GM21825 (cell line): ENCODE data around the gene PLPP1.
"Not testable (repeated sequence)": the region's sequence is repeated elsewhere in the genome, so short reads cannot be mapped to it uniquely, and the experiment has no call there.

ENCODE experiments used
- ATAC-seq: cut with Tn5 transposase; IDR thresholded peaks from one replicate; pipeline ENCODE4 v1.9.1; 2021; ENCODE audit warnings: mild to moderate bottlenecking, moderate library complexity; ENCODE audit not compliant: unreplicated experiment

PLPP1 gene

DNA sequence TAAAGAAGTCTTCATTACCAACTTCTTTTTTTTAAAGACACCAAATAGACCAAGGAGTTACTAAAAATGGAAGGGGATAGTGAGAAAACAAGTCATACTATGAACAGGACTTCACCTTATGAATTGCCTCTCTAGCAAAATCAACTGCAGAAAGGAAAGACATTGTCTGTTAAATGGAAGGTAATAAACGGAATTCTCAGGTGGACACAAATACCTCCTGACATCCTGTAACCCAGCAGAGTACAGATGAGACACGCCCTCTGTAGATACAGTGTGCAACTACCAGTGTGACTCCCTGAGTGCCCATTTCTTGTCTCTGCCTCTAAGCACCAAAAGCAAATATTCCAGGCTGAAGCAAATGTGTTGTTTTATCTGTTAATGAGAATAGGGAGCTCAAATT, 12.2 kb upstream of the PLPP1 start:
- ATAC-seq, result no peak

- no peak for ATAC-seq
Measured at GRCh38 chr5:55544341-55544740, 9.6 kb upstream of the PLPP1 start.

GRCh38 chr5:55541056-55541635, 6.4 kb upstream of the PLPP1 start:
- ATAC-seq, result no peak

- no peak for ATAC-seq
Measured at GRCh38 chr5:55540525-55540924, 5.8 kb upstream of the PLPP1 start.

DNA sequence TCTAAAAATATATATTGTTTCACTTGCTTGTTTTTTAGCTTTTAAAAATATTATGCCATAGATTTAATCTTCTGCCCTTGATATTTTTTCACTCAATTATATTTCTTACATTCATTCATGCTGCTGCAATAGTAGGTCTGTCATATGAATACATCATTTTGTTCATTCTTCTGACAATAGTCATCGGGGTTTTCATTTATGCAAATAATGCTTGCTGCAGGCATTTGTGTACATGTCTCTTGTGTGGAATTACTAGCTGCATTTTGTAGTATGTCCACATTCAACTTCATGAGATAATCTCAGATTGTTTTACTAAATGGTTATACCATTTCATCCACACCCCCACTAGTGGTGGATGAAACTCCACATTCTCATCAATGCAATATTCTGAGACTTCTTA, 5.3 kb upstream of the PLPP1 start:
- ATAC-seq, result no peak

DNA sequence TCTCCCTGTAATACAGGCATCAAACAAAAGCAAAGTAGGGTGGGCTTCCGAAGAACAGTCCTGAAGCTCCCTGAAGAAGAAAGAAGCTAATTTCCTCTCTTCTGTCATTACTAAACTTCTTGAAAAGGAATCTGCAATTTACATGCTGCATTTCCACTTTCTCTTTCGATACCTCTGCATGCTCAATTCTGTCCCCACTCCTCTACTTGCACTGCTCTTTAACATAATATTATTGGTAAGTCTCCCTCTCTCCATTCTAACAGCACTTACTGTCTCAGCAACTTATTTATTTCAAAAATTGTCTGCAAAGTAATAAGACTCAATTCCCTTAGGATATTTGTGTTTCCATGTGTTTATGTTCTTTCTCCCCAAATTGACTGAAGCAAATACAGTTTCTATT, 3.9 kb upstream of the PLPP1 start:
- ATAC-seq, result no peak

GRCh38 chr5:55537315-55537714, 2.6 kb upstream of the PLPP1 start:
- ATAC-seq, result not testable (repeated sequence)

- ATAC-seq, result peak; percentile 10
Measured at GRCh38 chr5:55535199-55535905, 588 bp upstream of the PLPP1 start.

- peak; percentile 43 for ATAC-seq
Measured at GRCh38 chr5:55533521-55534435, 986 bp downstream of the PLPP1 start.

DNA sequence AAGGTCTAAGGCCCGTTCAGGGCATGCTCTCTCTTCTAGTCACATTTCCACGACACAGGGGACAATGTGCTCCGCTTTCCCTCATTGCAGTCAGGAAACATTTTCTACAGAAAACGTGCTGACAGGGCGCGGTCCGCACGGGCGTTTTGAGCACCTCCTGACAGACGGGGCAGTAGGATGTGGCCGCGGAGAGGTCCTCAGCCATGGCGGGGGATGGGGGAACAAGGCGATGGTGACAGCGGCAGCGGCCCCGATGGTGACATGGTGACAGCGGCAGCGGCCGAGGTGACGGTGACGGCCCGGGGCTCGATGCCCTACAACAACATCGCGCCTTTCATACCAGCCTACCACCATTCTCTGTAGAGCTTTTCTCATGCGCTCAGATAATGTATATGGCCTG, 4.1 kb downstream of the PLPP1 start:
- ATAC-seq, result no peak

GRCh38 chr5:55524816-55525215, 9.9 kb downstream of the PLPP1 start:
- no peak for ATAC-seq

DNA sequence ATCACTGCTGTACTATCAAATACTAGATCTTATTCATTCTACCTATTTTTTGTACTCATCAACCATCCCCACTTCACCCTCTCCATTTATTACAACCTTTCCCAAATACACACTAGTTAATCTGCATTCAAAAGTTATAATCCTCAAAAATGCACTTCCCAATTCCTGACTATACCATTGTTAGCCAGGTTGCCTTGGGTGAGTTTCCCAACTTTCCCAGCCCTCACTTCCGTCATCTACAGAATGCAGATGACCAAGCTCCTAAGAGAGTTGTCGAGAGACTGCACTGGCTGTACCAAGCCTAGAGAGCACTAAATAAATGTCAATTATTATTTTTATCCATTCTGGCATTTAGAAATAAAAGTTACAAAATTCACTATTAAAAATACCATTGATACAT, 11.5 kb downstream of the PLPP1 start:
- ATAC-seq, result no peak

- ATAC-seq, result no peak
Measured at GRCh38 chr5:55521881-55522280, 12.9 kb downstream of the PLPP1 start.

DNA sequence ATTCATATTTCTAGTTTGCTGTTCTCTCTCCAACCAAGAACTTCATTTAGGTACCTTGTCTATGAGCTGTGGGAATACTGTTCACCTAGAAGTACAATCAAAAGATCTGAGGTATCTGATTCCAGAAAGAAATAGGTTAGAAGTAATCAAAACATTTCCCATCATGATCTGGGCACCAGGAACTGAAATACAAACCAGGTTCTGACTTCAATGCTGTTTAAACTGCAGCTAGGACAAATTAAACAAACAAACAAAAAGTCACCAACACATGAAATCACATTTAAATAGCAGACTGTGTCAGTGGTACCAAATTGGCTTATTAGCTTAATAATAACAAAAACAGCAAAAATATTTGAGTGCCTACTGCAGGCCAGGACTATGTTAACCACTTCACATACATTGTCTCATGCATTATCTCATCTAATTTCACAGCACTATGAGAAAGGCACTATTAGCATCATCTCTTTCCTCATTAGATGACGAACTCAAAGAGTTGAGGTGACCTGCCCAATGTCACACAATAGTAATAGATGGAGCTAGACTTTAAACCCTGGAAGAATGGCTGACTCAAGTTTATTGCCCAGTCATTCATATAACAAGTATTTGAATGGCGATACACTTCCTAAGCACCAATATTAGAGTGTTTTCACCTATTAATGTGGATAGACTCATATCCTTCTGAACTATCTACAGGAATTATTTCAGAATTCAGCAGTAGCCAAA, 14.5 kb downstream of the PLPP1 start:
- no peak for ATAC-seq

GRCh38 chr5:55518831-55519390, 15.9 kb downstream of the PLPP1 start:
- ATAC-seq, result no peak

DNA sequence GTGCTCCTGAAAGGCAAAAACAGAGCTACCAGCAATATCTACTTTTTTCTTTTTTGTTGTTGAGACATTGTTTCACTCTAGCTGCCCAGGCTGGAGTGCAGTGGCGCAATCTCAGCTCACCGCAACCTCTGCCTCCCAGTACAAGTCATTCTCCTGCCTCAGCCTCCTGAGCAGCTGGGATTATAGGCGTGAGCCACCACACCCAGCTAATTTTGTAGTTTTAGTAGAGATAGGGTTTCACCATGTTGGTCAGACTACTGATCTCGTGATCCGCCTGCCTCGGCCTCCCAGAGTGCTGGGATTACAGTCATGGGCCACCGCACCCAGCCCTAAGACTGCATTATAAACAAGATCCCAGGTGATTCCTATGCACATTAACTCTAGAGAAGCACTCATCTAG, 17.0 kb downstream of the PLPP1 start:
- no peak for ATAC-seq

GRCh38 chr5:55511010-55511409, 23.8 kb downstream of the PLPP1 start:
- ATAC-seq, result no peak

GRCh38 chr5:55510523-55510880, 24.3 kb downstream of the PLPP1 start:
- ATAC-seq, result no peak

- no peak for ATAC-seq
Measured at GRCh38 chr5:55509796-55510522, 24.8 kb downstream of the PLPP1 start.

DNA sequence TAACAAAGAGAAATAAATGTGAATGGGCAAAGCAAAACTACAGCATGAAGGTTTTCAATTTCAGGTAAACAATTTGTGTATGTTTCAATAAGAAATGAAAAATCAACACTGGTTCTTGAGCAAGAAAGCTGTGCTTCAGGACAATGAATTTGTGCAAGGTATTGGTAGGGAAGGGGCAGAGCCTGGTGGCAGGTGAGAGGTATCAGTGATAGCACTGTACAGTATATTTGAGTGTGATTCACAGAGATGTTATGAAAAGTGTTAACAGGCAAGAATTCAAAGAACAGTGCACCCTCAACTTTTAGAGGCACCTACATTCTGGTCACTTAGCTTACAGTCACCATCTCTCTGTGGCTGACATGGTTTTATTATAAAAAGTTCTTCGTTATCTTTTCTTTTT, 25.7 kb downstream of the PLPP1 start:
- no peak for ATAC-seq
